Activated CD4-positive, alpha-beta memory T cell treated with anti-CD3 and anti-CD28 coated beads for 36 hours (primary cell): ENCODE data around the gene NFKB1. TPM values are rescaled to one million over a fixed set of nuclear protein-coding genes. Genes with fewer than 3 reads are reported as not detected.

Experiments used
- CTCF ChIA-PET: fragments of 350-600 bp; sonication (Branson Sonifier 250); formaldehyde crosslinking; loops from one replicate; lab custom pipeline; 2021; ENCODE audit warnings: antibody characterized with exemption, inconsistent platforms; lab: Charles Lee
- POLR2A ChIA-PET: fragments of 350-600 bp; sonication (Branson Sonifier 250); formaldehyde crosslinking; loops from one replicate; lab custom pipeline; 2021; ENCODE audit warnings: antibody characterized with exemption; lab: Charles Lee
- DNase-seq: peaks from one replicate; pipeline ENCODE4 v3.0.0-alpha.2; 2020
- H3K27ac Mint-ChIP-seq: one replicate; pipeline ENCODE4 v1.8.0; 2021; ENCODE audit warnings: mixed read lengths
- H3K27me3 Mint-ChIP-seq: one replicate; pipeline ENCODE4 v1.8.0; 2021; ENCODE audit warnings: mixed read lengths
- H3K36me3 Mint-ChIP-seq: one replicate; pipeline ENCODE4 v1.8.0; 2021; ENCODE audit warnings: mixed read lengths
- H3K4me1 Mint-ChIP-seq: one replicate; pipeline ENCODE4 v1.8.0; 2021; ENCODE audit warnings: low read depth, mixed read lengths
- H3K4me3 Mint-ChIP-seq: one replicate; pipeline ENCODE4 v1.8.0; 2021; ENCODE audit warnings: mild to moderate bottlenecking, mixed read lengths
- H3K9me3 Mint-ChIP-seq: one replicate; pipeline ENCODE4 v1.8.0; 2021; ENCODE audit warnings: mixed read lengths
- intact Hi-C: fragments of 100-400 bp; cut with micrococcal nuclease; formaldehyde crosslinking; loops from one replicate; pipeline ENCODE4 v1.15.1; 2023
- total RNA-seq, 2 experiments: library from RNA; stranded (reverse); gene quantifications; one replicate each; pipeline ENCODE4 v1.2.3, GENCODE V29; 2021

Gene NFKB1
- total RNA-seq, 2 experiments from 2014 or later = 122 to 133 TPM

GRCh38 chr4:102586002-102586643 is 85.0 kb downstream of the NFKB1 start:
- H3K36me3 Mint-ChIP-seq = peaks cover 78% of the 10 kb centered on the region
- intact Hi-C loops = loop anchor here (1.0 to 5.0 kb wide), 5 partner anchors 12 to 51 kb away; no protein-coding TSS in a partner anchor
- ChIA-PET POLR2A (interaction anchor here (0.6 to 3.0 kb wide), 6 partner anchors 11 to 66 kb away, joined by 3 to 10 read pairs (median 4); no protein-coding TSS in a partner anchor), CTCF (interaction anchor here (0.9 to 1.2 kb wide), 2 partner anchors 13 to 17 kb away, joined by 3 read pairs; no protein-coding TSS in a partner anchor)
- no peaks in the 10 kb centered on the region for H3K27me3 Mint-ChIP-seq
- peak overlapping the region; percentile 83 for H3K27ac Mint-ChIP-seq
- DNase-seq = no peak
- peak overlapping the region; percentile 1 for H3K4me3 Mint-ChIP-seq
- no peaks in the 10 kb centered on the region for H3K9me3 Mint-ChIP-seq
- H3K4me1 Mint-ChIP-seq = peaks cover 83% of the 10 kb centered on the region

GRCh38 chr4:102586644-102587021 is 85.5 kb downstream of the NFKB1 start:
- POLR2A ChIA-PET = interaction anchor here (3.0 kb wide), 1 partner anchor 27 kb away, joined by 10 read pairs; no protein-coding TSS in a partner anchor
- Mint-ChIP-seq H3K27me3 (no peaks in the 10 kb centered on the region), H3K4me1 (peaks cover 84% of the 10 kb centered on the region), H3K27ac (peak overlapping the region; percentile 83), H3K9me3 (no peaks in the 10 kb centered on the region), H3K36me3 (peaks cover 81% of the 10 kb centered on the region), H3K4me3 (no peak overlapping the region)
- DNase-seq = peak; percentile 60
- CTCF ChIA-PET = interaction anchor here (0.9 kb wide), 1 partner anchor 13 kb away, joined by 3 read pairs; no protein-coding TSS in a partner anchor
- intact Hi-C loops = loop anchor here (1.0 to 5.0 kb wide), 5 partner anchors 12 to 52 kb away; no protein-coding TSS in a partner anchor

DNA sequence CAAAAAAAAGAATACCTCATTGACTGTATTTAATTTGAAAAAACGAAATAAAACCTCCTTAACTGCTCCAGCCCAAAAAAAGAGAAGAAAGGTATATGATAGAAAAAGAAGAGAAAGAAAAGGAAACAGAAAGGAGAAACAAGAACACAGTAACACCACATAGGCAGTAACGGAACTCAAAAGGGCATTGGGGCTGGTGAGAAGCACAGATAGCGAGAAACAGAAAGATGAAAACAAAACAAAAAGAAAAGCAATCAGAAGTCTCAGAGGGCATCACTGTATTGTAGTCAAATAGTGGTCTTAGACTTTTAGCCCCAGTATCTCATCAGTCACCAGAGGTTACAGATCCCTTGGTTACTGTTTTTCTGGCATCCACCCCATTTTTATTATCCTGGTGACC is 88.6 kb downstream of the NFKB1 start:
- H3K36me3 Mint-ChIP-seq = peaks cover 82% of the 10 kb centered on the region
- DNase-seq = no peak
- H3K4me3 Mint-ChIP-seq = no peak overlapping the region
- intact Hi-C loops = loop anchor here (5.0 kb wide), 1 partner anchor 37 kb away; no protein-coding TSS in a partner anchor
- H3K27me3 Mint-ChIP-seq = no peaks in the 10 kb centered on the region
- ChIA-PET CTCF (no interaction called here), POLR2A (no interaction called here)
- H3K4me1 Mint-ChIP-seq = peaks cover 94% of the 10 kb centered on the region
- no peak overlapping the region for H3K27ac Mint-ChIP-seq
- no peaks in the 10 kb centered on the region for H3K9me3 Mint-ChIP-seq

- intact Hi-C loops = no loop called here
- H3K4me1 Mint-ChIP-seq = peaks cover 88% of the 10 kb centered on the region
- ChIA-PET POLR2A (no interaction called here), CTCF (no interaction called here)
- H3K4me3 Mint-ChIP-seq = no peak overlapping the region
- H3K36me3 Mint-ChIP-seq = peaks cover 85% of the 10 kb centered on the region
- no peaks in the 10 kb centered on the region for H3K9me3 Mint-ChIP-seq
- DNase-seq = no peak
- no peak overlapping the region for H3K27ac Mint-ChIP-seq
- H3K27me3 Mint-ChIP-seq = no peaks in the 10 kb centered on the region
Observed at GRCh38 chr4:102592256-102592655, 91.1 kb downstream of the NFKB1 start.

- CTCF ChIA-PET = no interaction called here
- H3K27ac Mint-ChIP-seq = peak overlapping the region; percentile 65
Observed at GRCh38 chr4:102593147-102593546, 92.0 kb downstream of the NFKB1 start.

DNA sequence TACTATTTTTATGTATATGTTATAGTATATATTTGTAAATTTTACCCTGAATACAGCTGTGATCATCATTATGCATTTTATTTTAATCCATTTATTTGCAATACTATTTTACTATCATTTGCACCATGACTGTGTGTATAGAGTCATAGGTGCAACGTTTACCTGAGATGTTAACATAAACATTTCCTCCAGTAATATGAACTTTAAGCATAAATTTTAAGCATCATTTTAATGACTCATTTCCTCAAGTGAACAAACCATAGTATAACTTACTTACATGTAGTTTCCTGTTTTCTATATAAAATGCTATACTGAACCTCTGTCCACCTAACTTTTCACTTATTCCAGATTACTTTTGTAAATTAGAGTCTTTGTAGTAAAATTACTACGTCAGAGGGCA is 92.8 kb downstream of the NFKB1 start:
- Mint-ChIP-seq H3K9me3 (no peaks in the 10 kb centered on the region), H3K27ac (peak overlapping the region; percentile 53), H3K36me3 (peaks cover 87% of the 10 kb centered on the region), H3K4me3 (no peak overlapping the region), H3K4me1 (peaks cover 89% of the 10 kb centered on the region), H3K27me3 (no peaks in the 10 kb centered on the region)
- ChIA-PET POLR2A (no interaction called here), CTCF (no interaction called here)
- intact Hi-C loops = no loop called here
- no peak for DNase-seq

More at GRCh38 chr4:102593147-102593546, 92.0 kb downstream of the NFKB1 start:
- no peak for DNase-seq
- POLR2A ChIA-PET = no interaction called here
- H3K9me3 Mint-ChIP-seq = no peaks in the 10 kb centered on the region
- intact Hi-C loops = no loop called here
- H3K27me3 Mint-ChIP-seq = no peaks in the 10 kb centered on the region
- H3K36me3 Mint-ChIP-seq = peaks cover 86% of the 10 kb centered on the region
- no peak overlapping the region for H3K4me3 Mint-ChIP-seq
- peaks cover 88% of the 10 kb centered on the region for H3K4me1 Mint-ChIP-seq

DNA sequence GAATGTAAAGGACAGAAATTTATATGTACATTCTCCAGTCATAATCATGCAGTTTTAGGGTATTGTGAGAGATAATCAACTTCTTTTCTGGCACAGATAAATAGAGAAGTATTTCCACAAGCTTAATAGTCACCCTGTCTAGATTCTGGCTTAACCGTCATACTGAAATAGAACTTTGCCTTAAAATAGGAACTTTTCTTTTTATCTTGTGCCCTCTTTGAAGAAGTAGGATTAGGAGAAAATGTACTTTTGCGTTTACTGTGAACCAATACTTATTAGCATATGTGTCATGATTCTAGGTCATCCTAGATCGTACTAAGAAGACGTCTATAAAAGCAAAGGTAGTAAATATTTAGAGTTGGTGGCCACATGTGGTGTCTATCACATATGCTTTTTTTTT is 95.4 kb downstream of the NFKB1 start:
- intact Hi-C loops = no loop called here

GRCh38 chr4:102598086-102598761 is 97.1 kb downstream of the NFKB1 start:
- Mint-ChIP-seq H3K36me3 (peaks cover 76% of the 10 kb centered on the region), H3K4me1 (peaks cover 68% of the 10 kb centered on the region), H3K27me3 (no peaks in the 10 kb centered on the region), H3K27ac (peak overlapping the region; percentile 89), H3K4me3 (peak overlapping the region; percentile 20), H3K9me3 (no peaks in the 10 kb centered on the region)
- intact Hi-C loops = loop anchor here (1.0 to 2.0 kb wide), 3 partner anchors 12 to 35 kb away; no protein-coding TSS in a partner anchor
- POLR2A ChIA-PET = no interaction called here
- CTCF ChIA-PET = interaction anchor here (1.0 to 1.9 kb wide), 2 partner anchors 14 to 27 kb away, joined by 3 to 6 read pairs; no protein-coding TSS in a partner anchor
- no peak for DNase-seq

More for the DNA sequence above, 95.4 kb downstream of the NFKB1 start:
- Mint-ChIP-seq H3K4me3 (no peak overlapping the region), H3K27me3 (no peaks in the 10 kb centered on the region), H3K9me3 (no peaks in the 10 kb centered on the region), H3K36me3 (peaks cover 83% of the 10 kb centered on the region), H3K4me1 (peaks cover 83% of the 10 kb centered on the region), H3K27ac (no peak overlapping the region)
- no peak for DNase-seq
- CTCF ChIA-PET = interaction anchor here (1.9 kb wide), 2 partner anchors 14 to 29 kb away, joined by 4 to 6 read pairs; no protein-coding TSS in a partner anchor
- POLR2A ChIA-PET = no interaction called here

DNA sequence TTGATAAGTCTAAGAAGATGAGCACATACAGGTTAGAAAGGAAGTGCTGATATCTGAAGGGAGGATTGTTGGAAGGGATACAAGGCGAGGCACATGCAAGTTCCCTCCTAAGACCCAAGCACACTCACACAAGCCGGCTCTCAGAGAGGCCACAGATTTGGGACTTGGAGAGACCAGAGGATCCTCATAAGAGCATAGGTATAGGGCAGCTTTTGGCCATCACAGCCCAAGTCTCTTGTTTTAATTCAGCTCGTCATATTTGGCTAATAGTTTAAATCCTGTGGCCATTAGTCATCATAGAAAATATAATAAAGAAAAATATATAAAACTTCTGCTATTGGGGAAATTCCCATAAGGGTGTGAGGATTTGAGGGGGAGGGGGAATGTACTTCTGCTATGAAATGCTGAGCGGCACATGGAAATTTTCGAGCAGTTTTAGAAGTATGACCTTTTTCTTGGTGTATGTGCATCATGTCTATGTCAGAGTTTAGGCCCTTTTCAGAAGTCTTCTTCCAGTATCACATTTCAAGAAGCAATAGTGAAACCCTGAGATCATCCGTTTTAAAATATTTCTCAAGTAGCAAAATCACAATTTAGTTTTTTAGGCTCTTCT is 97.7 kb downstream of the NFKB1 start:
- CTCF ChIA-PET = interaction anchor here (0.8 to 1.9 kb wide), 6 partner anchors 12 to 27 kb away, joined by 3 to 6 read pairs (median 3); no protein-coding TSS in a partner anchor
- intact Hi-C loops = loop anchor here (1.0 to 2.0 kb wide), 5 partner anchors 9 to 48 kb away; no protein-coding TSS in a partner anchor
- peak; percentile 38 for DNase-seq

GRCh38 chr4:102599455-102599854 is 98.3 kb downstream of the NFKB1 start:
- H3K9me3 Mint-ChIP-seq = no peaks in the 10 kb centered on the region
- ChIA-PET POLR2A (interaction anchor here (0.6 to 1.3 kb wide), 3 partner anchors 13 to 74 kb away, joined by 3 read pairs; no protein-coding TSS in a partner anchor), CTCF (interaction anchor here (0.8 to 1.5 kb wide), 5 partner anchors 13 to 28 kb away, joined by 3 read pairs; no protein-coding TSS in a partner anchor)
- H3K27me3 Mint-ChIP-seq = no peaks in the 10 kb centered on the region
- DNase-seq = no peak
- peaks cover 68% of the 10 kb centered on the region for H3K4me1 Mint-ChIP-seq
- H3K4me3 Mint-ChIP-seq = no peak overlapping the region
- intact Hi-C loops = loop anchor here (1.0 to 2.0 kb wide), 4 partner anchors 9 to 48 kb away; no protein-coding TSS in a partner anchor
- H3K27ac Mint-ChIP-seq = peak overlapping the region; percentile 89
- peaks cover 78% of the 10 kb centered on the region for H3K36me3 Mint-ChIP-seq

More for the DNA sequence above, 97.7 kb downstream of the NFKB1 start:
- POLR2A ChIA-PET = interaction anchor here (0.6 to 1.3 kb wide), 3 partner anchors 14 to 73 kb away, joined by 3 read pairs; no protein-coding TSS in a partner anchor
- Mint-ChIP-seq H3K36me3 (peaks cover 78% of the 10 kb centered on the region), H3K4me3 (peak overlapping the region; percentile 20), H3K27ac (peak overlapping the region; percentile 89), H3K9me3 (no peaks in the 10 kb centered on the region), H3K4me1 (peaks cover 70% of the 10 kb centered on the region), H3K27me3 (no peaks in the 10 kb centered on the region)

GRCh38 chr4:102599886-102600285 is 98.7 kb downstream of the NFKB1 start:
- POLR2A ChIA-PET = interaction anchor here (0.6 to 1.3 kb wide), 2 partner anchors 20 to 74 kb away, joined by 3 read pairs; no protein-coding TSS in a partner anchor
- Mint-ChIP-seq H3K4me3 (no peak overlapping the region), H3K9me3 (no peaks in the 10 kb centered on the region), H3K27ac (peak overlapping the region; percentile 25), H3K4me1 (peaks cover 67% of the 10 kb centered on the region), H3K36me3 (peaks cover 78% of the 10 kb centered on the region), H3K27me3 (no peaks in the 10 kb centered on the region)
- no peak for DNase-seq
- intact Hi-C loops = loop anchor here (1.0 to 2.0 kb wide), 4 partner anchors 8 to 49 kb away; no protein-coding TSS in a partner anchor
- CTCF ChIA-PET = interaction anchor here (0.8 to 1.5 kb wide), 5 partner anchors 13 to 28 kb away, joined by 3 read pairs; no protein-coding TSS in a partner anchor
